HUES64 (cell line): ENCODE results near the gene RBM45.

Experiments used
- H3K27ac ChIP-seq: 2 replicates; pipeline ENCODE4 v1.7.0; 2013; ENCODE audit warnings: low read depth, low read length, inconsistent platforms
- H3K27me3 ChIP-seq: 2 replicates; pipeline ENCODE4 v1.6.1; 2013; ENCODE audit warnings: mild to moderate bottlenecking, low read length; ENCODE audit not compliant: insufficient read depth
- H3K36me3 ChIP-seq: 2 replicates; pipeline ENCODE4 v1.6.1; 2013; ENCODE audit warnings: mild to moderate bottlenecking, low read length; ENCODE audit not compliant: insufficient read depth
- H3K4me1 ChIP-seq: 2 replicates; pipeline ENCODE4 v1.6.1; 2013; ENCODE audit warnings: mild to moderate bottlenecking, low read length, moderate library complexity; ENCODE audit not compliant: insufficient read depth
- H3K4me3 ChIP-seq: 2 replicates; pipeline ENCODE4 v1.5.1; 2013; ENCODE audit warnings: mild to moderate bottlenecking, low read length, moderate library complexity
- H3K9ac ChIP-seq: 2 replicates; pipeline ENCODE4 v1.6.1; 2013; ENCODE audit warnings: mild to moderate bottlenecking, low read depth, low read length
- H3K9me3 ChIP-seq: 2 replicates; pipeline ENCODE4 v1.6.1; 2013; ENCODE audit warnings: low read depth, low read length; ENCODE audit not compliant: insufficient read depth
- WGBS: fragments of 150-250, 120-280 bp; methylation state at CpG from one replicate; pipeline ENCODE4 v1.1.7; 2013; ENCODE audit warnings: missing lambda C conversion rate; 5-methylcytosine and 5-hydroxymethylcytosine counted together

RBM45 gene

GRCh38 chr2:178163395-178163794 is 51.2 kb downstream of the RBM45 start:
- Histone ChIP-seq H3K36me3 (no peaks in the 10 kb centered on the region), H3K9ac (no peak overlapping the region), H3K27me3 (no peaks in the 10 kb centered on the region), H3K4me1 (no peaks in the 10 kb centered on the region), H3K4me3 (no peak overlapping the region), H3K9me3 (no peaks in the 10 kb centered on the region), H3K27ac (no peak overlapping the region)
- whole genome bisulfite sequencing: 78% methylated on average over 4 of the region's 4 CpGs

GRCh38 chr2:178163911-178164310 is 51.7 kb downstream of the RBM45 start:
- no peaks in the 10 kb centered on the region for H3K27me3 ChIP-seq
- H3K36me3 ChIP-seq: no peaks in the 10 kb centered on the region
- 89% methylated on average over 1 of the region's 1 CpG for WGBS
- no peaks in the 10 kb centered on the region for H3K4me1 ChIP-seq
- H3K27ac ChIP-seq: no peak overlapping the region
- H3K4me3 ChIP-seq: no peak overlapping the region
- no peaks in the 10 kb centered on the region for H3K9me3 ChIP-seq
- no peak overlapping the region for H3K9ac ChIP-seq

GRCh38 chr2:178173657-178174056 is 61.4 kb downstream of the RBM45 start:
- Histone ChIP-seq H3K36me3 (no peaks in the 10 kb centered on the region), H3K27me3 (no peaks in the 10 kb centered on the region), H3K9me3 (no peaks in the 10 kb centered on the region), H3K4me3 (no peak overlapping the region), H3K27ac (no peak overlapping the region), H3K9ac (no peak overlapping the region), H3K4me1 (no peaks in the 10 kb centered on the region)
- no CpG with 5 or more reads among the region's 1 CpG for WGBS

GRCh38 chr2:178177066-178177679 is 64.9 kb downstream of the RBM45 start:
- H3K4me3 ChIP-seq: no peak overlapping the region
- H3K27me3 ChIP-seq: no peaks in the 10 kb centered on the region
- H3K27ac ChIP-seq: no peak overlapping the region
- H3K36me3 ChIP-seq: no peaks in the 10 kb centered on the region
- 96% methylated on average over 1 of the region's 1 CpG for WGBS
- no peak overlapping the region for H3K9ac ChIP-seq
- no peaks in the 10 kb centered on the region for H3K4me1 ChIP-seq
- no peaks in the 10 kb centered on the region for H3K9me3 ChIP-seq
